Panc1 (cell line): ENCODE measurements around the gene CALCA.

Experiments
- CTCF ChIP-seq: fragments of 450-650 bp; IDR thresholded peaks from 2 replicates; pipeline ENCODE4 v1.5.1; 2017; ENCODE audit warnings: mild to moderate bottlenecking
- POLR2AphosphoS5 ChIP-seq: IDR thresholded peaks from 2 replicates; pipeline ENCODE4 v1.6.1; 2012; ENCODE audit warnings: mild to moderate bottlenecking, low read depth, low read length, moderate library complexity
- SIN3A ChIP-seq: IDR thresholded peaks from 2 replicates; pipeline ENCODE4 v1.6.1; 2012; ENCODE audit warnings: low read depth, mild to moderate bottlenecking, low read length, moderate library complexity, borderline replicate concordance; ENCODE audit not compliant: insufficient read depth
- TF ChIP-seq, protein P1 (sequence below), 2 experiments: IDR thresholded peaks; 2 replicates each; pipeline ENCODE4 v1.6.1; 2011 to 2012; ENCODE audit warnings: low read depth in 2 of 2, control low read depth in 1 of 2, low read length in 1 of 2, mild to moderate bottlenecking in 1 of 2, moderate library complexity in 1 of 2; ENCODE audit not compliant: insufficient read depth in 1 of 2

DNA sequence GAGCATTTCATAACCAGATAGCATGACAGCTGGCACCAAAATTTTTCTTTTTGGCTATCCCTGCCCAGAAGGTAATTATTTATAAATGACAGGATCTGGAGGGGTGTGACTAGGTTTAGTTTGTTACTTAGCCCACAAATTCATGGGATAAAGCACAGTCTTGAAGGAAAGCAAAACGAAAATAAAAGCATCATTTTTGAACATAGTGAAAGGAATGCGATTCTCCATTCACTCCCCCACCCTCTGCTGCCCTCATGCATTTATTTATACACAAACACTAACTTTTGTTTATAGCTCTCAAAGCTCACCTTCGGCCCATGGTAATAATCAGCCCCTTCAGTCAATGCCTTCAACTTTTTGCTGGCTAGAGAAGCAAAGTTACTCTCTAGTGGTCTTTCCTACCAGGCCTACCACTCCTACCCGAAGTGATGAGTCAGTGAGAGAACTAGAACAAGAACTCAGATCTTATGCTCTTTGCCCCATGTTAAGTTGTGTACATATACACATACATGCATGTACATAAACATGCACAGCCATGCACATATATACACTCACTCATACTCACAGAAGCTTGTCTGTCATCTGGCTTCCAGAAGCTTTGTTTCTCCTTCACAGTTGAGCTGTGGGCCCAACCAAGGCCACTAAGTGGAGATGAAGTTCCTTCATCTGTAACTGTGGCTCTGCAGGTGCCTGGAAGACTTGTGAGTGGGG, 22.6 kb downstream of the CALCA start:
- TF ChIP-seq CTCF, result no peak
- no peak for TF ChIP-seq POLR2AphosphoS5
- TF ChIP-seq, protein P1, sequence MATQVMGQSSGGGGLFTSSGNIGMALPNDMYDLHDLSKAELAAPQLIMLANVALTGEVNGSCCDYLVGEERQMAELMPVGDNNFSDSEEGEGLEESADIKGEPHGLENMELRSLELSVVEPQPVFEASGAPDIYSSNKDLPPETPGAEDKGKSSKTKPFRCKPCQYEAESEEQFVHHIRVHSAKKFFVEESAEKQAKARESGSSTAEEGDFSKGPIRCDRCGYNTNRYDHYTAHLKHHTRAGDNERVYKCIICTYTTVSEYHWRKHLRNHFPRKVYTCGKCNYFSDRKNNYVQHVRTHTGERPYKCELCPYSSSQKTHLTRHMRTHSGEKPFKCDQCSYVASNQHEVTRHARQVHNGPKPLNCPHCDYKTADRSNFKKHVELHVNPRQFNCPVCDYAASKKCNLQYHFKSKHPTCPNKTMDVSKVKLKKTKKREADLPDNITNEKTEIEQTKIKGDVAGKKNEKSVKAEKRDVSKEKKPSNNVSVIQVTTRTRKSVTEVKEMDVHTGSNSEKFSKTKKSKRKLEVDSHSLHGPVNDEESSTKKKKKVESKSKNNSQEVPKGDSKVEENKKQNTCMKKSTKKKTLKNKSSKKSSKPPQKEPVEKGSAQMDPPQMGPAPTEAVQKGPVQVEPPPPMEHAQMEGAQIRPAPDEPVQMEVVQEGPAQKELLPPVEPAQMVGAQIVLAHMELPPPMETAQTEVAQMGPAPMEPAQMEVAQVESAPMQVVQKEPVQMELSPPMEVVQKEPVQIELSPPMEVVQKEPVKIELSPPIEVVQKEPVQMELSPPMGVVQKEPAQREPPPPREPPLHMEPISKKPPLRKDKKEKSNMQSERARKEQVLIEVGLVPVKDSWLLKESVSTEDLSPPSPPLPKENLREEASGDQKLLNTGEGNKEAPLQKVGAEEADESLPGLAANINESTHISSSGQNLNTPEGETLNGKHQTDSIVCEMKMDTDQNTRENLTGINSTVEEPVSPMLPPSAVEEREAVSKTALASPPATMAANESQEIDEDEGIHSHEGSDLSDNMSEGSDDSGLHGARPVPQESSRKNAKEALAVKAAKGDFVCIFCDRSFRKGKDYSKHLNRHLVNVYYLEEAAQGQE (IDR thresholded peaks at IDR 0.05; ENCODE audit: insufficient read depth in 1 of 2, low read depth in 2 of 2, low read length in 1 of 2), result no peak
- no peak for TF ChIP-seq SIN3A
